ENCODE measurements around the gene GALR2.
"Not testable (repeated sequence)": the region's sequence is repeated elsewhere in the genome, so short reads cannot be mapped to it uniquely, and the experiment has no call there.

GALR2 gene

GRCh38 chr17:76074390-76075363, at the start of gene GALR2:
GALR2 (plus strand) TSS chr17:76074781; CDS start chr17:76074884, 103 bp downstream.
- no peak for DNase-seq (ENCODE audit: low read depth in 2 of 2)

GRCh38 chr17:76025294-76025693, 49.3 kb upstream of the GALR2 start:
- no peak for DNase-seq (ENCODE audit: low read depth in 2 of 2)

DNA sequence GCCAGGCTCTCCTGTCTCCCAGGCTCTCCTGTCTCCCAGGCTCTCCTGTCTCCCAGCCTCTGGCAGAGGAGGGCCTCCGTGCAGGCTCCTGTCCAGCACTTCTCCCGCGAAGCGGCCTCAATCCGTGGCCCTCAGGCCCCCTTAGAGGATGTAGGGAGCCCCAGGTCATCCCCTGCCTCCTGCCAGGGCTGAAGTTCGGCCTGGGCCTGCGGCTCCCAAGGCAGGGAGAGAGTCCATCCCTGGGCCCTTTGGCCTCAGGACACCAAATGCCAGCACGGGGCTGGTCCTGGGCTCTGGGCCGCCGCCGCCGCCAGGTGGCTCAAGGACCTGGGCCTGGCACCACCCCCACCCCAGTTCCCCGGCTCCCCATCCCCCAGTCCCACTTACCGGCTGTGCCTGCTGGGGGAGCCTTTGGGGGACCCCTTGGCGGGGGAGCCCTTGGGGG, 47.8 kb upstream of the GALR2 start:
- DNase-seq (ENCODE audit: low read depth in 2 of 2) = no peak

GRCh38 chr17:76027159-76027839, 47.3 kb upstream of the GALR2 start, which contains the start of gene EVPL:
EVPL (minus strand) TSS chr17:76027306; CDS start chr17:76027198, 108 bp downstream.
- no peak for DNase-seq (ENCODE audit: low read depth in 2 of 2)

DNA sequence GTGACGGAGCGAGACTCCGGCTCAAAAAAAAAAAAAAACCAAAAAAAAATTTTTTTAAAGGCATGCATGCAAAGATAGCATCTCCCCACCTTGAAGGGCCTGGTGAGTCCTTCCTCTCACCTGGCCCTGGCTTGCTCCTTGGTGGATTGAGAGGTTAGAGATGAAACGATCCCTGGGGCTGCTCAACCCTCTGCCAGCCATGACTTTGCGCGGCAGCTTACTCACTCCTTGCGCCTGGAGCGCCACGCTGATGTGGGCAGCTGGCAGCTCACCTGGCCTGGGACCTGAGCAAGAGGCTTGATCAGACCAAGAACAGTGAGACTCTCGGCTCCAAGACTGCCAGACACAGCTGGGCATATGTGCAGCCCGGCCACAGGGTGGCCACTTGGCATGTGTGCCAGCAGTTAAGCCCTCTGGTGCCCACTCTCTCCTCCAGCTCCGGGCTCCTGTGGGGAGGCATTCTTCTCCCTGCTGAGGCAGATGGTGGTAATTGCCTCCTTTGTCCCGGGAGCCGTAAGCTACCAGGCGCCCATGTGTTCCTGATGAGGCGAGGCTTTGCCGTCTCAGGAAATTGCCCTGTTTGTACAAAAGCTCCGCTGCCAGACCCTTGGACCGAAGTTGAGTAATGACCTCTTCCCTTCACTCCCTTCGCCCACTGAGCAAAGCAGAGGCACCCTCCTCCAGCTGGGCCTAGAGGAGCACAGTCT, 42.4 kb upstream of the GALR2 start:
- DNase-seq (ENCODE audit: low read depth in 2 of 2) = no peak

DNA sequence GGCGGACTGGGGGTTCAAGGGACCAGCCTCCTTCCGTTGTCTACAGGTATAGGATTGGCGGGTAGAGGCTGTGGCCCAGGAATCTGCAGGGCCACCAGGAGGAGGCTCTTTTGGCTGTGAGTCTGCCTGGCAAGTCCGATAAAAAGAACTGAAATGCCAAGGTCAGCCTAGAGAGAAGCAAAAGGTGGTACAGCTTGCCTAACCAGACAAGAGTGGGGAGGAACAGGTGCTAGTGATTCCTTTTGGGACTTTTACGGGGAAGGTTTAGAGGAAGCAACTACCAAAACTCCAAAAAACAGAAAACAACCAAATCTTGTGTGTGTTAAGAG, 41.8 kb upstream of the GALR2 start:
- DNase-seq (ENCODE audit: low read depth in 2 of 2) = no peak

GRCh38 chr17:76033139-76033538, 41.4 kb upstream of the GALR2 start:
- DNase-seq (ENCODE audit: low read depth in 2 of 2) = no peak

DNA sequence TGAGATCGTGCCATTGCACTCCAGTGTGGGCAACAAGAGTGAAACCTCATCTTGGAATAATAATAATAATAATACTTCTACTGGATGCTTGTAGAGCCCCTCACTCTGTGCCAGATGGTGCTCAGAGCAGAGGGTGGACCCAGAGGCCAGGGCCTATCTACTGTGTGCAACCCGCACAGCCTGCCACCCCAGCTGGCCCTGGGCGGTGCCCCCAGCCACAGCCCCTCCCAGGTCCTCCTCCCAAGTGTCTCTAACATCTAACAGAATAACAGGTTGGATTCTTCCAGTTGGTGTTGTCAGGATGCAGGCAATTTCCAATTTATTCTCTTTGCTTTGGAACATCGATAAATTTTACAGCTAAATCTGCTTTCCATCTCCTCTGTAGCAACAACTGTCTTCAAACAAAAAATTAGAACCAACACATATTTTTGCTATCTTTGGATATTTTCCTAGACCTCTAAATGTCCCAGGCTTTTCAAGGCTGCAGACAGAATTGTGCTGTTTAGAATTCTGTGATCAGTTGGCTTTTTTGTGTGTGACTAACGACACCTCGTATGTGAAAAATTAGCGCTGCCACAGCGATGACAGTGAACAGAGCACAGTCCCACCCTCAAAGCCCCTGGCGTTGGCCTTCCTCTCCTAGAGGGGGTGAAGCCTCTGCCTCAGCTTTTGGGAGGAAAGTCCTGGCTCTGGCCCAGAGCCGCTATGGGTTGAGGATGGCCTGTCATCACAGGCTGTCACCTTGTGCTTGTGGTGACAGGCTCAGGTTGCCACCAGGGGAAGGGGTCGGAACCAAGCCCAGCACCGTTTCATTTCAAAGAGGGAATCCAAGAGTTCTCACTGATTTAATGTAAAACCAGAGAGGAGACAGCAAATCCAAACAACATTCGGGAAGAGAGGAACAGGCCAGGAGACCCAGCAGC, 39.9 kb upstream of the GALR2 start:
- DNase-seq (ENCODE audit: low read depth in 2 of 2) = no peak

DNA sequence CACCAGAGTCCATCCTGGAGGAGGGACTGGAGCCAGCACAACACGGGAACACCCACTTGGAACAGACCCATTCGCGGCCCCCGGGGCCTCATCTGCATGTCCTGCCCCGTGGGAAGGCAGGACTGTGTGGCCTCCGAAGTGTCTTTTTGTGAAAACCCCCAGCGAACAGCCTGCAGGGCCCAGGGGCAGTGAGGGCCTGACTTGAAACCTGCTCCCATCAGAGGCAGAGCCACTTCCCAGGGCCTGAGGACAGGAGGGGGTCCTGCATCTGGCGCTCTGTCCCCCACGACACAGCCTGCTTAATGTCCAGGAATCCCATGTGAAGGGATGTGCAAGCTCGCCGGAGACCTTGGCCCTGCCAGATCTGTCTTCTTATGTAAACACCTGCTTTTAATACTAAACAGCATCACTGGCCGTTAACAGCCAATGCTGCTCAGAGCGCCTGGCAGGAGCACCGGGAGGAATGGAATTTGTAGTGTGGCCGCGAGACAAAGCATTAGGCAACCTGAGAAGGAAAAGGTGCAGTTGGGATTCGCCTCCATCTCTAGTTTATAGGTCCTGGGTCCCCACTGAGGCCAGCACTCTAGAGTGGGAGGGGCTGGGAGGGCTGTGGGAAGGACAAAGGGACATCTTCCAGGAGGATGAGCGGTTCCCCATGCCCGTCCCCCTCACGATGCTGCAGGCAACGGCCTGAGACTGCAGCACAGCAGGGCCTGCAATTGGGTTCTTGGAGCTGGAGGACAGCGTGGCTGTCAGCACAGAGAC, 37.9 kb upstream of the GALR2 start:
- DNase-seq (ENCODE audit: low read depth in 2 of 2) = no peak

DNA sequence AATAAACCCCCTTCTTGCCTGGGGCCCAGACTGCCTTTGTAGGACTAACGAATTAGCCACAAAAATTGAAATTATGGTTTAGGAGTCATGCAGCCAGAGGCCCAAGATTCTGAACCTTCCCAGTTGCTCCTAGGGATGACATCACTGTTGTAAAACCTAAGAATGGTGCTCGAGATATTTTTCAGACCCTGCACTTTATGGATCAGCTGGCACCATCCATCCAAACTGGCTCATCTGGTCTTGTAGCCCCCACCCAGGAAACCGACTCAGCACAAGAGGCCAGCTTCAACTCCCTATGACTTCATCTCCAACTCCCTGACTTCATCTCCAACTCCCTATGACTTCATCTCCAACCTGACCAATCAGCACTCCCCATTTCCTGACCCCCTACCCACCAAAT, 36.5 kb upstream of the GALR2 start:
- no peak for DNase-seq (ENCODE audit: low read depth in 2 of 2)

- no peak for DNase-seq (ENCODE audit: low read depth in 2 of 2)
These were observed 35.5 kb upstream of the GALR2 start for GRCh38 chr17:76039121-76039520.

- DNase-seq (ENCODE audit: low read depth in 2 of 2) = no peak
These were observed 34.2 kb upstream of the GALR2 start for GRCh38 chr17:76040376-76040775.

- DNase-seq (ENCODE audit: low read depth in 2 of 2) = not testable (repeated sequence)
These were observed 31.7 kb upstream of the GALR2 start for GRCh38 chr17:76042868-76043267.

DNA sequence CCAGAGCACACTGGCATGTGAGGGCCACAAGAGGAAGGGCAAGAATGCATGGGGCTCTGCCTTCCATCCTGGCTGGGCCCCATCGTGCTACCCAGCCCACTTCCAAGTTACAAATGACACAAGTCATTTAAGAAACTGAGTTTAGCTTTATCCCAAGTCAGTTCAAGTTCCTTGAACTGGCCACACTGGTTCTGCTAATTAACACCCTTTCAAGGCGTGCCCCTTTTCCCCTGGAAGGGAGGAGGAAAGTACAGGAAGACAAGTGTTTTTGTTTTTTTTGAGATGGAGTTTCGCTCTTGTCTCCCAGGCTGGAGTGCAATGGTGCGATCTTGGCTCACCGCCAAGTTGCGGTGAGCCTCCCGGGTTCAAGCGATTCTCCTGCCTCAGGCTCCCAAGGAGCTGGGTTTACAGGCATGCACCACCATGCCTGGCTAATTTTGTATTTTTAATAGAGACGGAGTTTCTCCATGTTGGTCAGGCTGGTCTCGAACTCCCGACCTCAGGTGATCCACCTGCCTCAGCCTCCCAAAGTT, 30.0 kb upstream of the GALR2 start:
- not testable (repeated sequence) for DNase-seq (ENCODE audit: low read depth in 2 of 2)

GRCh38 chr17:76046064-76046463, 28.5 kb upstream of the GALR2 start:
- no peak for DNase-seq (ENCODE audit: low read depth in 2 of 2)

- DNase-seq (ENCODE audit: low read depth in 2 of 2) = no peak
These were observed 26.5 kb upstream of the GALR2 start for GRCh38 chr17:76048025-76048605.

DNA sequence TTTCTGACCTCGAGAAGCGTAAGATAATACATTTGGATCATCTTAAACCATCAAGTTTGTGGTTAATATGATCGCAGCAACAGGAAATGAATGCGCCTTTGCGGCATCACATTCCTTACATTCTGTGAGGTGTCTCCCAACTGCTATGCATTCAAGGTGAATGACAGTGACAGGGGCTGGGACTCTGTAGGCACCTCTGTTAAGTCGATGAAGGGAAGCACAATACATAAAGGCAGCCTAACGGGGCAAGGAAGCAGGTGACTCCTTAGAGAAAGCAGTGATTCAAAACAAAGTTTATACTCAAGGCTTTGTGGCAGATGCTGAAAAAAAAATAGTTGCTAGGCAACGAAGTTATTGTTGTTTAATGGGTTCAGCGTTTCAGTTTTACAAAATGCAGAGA, 25.9 kb upstream of the GALR2 start:
- no peak for DNase-seq (ENCODE audit: low read depth in 2 of 2)

DNA sequence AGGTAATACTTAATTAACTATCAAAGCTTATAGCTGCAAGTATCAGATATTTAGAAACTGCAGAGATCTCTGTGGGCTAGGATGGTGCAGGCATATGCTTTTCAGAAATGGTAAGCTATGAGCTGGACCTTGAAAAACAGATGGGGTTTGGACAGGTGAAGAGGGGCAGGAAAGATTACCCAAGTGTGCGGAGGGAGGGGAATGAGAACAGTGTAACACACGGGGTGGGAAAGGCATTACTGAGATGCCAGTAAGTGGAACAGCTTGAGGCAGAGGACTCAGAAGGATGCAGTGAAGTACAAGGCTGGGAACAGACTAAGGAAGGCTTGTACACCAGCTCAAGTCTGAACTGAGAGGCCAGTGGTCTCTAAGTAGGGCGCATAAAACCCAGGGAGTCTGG, 25.3 kb upstream of the GALR2 start:
- no peak for DNase-seq (ENCODE audit: low read depth in 2 of 2)

- DNase-seq (ENCODE audit: low read depth in 2 of 2) = no peak
These were observed 24.6 kb upstream of the GALR2 start for GRCh38 chr17:76049836-76050537.
